Mammary epithelial cell (primary cell): Measurements from ENCODE around the gene DNPEP.

Source experiments
- EZH2 ChIP-seq: IDR thresholded peaks from 2 replicates; pipeline ENCODE4 v1.6.1; 2012; ENCODE audit warnings: low read length, inconsistent platforms, borderline replicate concordance
- TF ChIP-seq, protein P1 (sequence below), 2 donors: IDR thresholded peaks in 1 of 2; conservative IDR thresholded peaks in 1 of 2; 2 replicates each; pipeline ENCODE4 v1.5.1; 2011 to 2012; ENCODE audit warnings: inconsistent platforms in 2 of 2, low read length in 2 of 2, mild to moderate bottlenecking in 2 of 2, control low read depth in 1 of 2, low read depth in 1 of 2; ENCODE audit not compliant: insufficient read depth in 1 of 2; ENCODE audit errors: extremely low read depth in 1 of 2

DNA sequence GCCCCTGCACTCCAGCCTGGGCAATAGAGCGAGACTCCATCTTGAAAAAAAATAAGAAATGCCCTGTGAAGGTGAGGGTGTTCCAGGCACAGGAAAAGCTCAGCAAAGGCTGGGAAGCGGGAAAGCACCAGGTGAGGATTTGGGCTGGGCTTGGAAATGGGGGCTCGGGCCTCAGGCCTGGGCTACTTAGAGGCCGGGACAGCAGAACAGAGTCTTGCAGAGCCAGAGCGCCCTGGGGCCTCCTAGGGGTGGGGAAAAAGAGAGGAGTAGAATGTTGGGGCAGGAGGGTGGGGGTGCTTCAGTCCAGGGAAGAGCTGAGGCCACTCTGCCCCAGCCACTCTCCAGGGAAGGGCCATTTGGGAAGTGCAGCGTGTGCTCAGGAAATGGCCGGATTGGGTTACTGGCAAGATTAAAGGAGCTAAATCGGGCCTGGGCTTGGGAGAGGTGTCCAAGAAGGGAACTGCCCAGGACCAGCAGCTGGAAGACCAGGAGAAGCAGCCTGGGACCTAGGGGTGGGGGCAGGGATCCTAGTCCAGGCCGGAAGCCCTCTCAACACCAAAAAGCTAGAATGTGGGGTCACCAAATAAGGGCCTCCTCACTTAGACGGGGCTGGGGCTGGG is 16.7 kb upstream of the DNPEP start:
- TF ChIP-seq, protein P1, sequence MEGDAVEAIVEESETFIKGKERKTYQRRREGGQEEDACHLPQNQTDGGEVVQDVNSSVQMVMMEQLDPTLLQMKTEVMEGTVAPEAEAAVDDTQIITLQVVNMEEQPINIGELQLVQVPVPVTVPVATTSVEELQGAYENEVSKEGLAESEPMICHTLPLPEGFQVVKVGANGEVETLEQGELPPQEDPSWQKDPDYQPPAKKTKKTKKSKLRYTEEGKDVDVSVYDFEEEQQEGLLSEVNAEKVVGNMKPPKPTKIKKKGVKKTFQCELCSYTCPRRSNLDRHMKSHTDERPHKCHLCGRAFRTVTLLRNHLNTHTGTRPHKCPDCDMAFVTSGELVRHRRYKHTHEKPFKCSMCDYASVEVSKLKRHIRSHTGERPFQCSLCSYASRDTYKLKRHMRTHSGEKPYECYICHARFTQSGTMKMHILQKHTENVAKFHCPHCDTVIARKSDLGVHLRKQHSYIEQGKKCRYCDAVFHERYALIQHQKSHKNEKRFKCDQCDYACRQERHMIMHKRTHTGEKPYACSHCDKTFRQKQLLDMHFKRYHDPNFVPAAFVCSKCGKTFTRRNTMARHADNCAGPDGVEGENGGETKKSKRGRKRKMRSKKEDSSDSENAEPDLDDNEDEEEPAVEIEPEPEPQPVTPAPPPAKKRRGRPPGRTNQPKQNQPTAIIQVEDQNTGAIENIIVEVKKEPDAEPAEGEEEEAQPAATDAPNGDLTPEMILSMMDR (conservative IDR thresholded peaks at IDR 0.05 in 1 of 2, IDR thresholded peaks at IDR 0.05 in 1 of 2; ENCODE audit: extremely low read depth in 1 of 2, insufficient read depth in 1 of 2, low read depth in 1 of 2, low read length in 2 of 2): no peak
- no peak for TF ChIP-seq EZH2
